GM19372 (cell line): ENCODE results near the gene DLEC1.

Source experiments
- ATAC-seq: cut with Tn5 transposase; IDR thresholded peaks from one replicate; pipeline ENCODE4 v1.9.1; 2021; ENCODE audit warnings: mild to moderate bottlenecking, low read depth, moderate library complexity; ENCODE audit not compliant: unreplicated experiment

Gene DLEC1, protein sequence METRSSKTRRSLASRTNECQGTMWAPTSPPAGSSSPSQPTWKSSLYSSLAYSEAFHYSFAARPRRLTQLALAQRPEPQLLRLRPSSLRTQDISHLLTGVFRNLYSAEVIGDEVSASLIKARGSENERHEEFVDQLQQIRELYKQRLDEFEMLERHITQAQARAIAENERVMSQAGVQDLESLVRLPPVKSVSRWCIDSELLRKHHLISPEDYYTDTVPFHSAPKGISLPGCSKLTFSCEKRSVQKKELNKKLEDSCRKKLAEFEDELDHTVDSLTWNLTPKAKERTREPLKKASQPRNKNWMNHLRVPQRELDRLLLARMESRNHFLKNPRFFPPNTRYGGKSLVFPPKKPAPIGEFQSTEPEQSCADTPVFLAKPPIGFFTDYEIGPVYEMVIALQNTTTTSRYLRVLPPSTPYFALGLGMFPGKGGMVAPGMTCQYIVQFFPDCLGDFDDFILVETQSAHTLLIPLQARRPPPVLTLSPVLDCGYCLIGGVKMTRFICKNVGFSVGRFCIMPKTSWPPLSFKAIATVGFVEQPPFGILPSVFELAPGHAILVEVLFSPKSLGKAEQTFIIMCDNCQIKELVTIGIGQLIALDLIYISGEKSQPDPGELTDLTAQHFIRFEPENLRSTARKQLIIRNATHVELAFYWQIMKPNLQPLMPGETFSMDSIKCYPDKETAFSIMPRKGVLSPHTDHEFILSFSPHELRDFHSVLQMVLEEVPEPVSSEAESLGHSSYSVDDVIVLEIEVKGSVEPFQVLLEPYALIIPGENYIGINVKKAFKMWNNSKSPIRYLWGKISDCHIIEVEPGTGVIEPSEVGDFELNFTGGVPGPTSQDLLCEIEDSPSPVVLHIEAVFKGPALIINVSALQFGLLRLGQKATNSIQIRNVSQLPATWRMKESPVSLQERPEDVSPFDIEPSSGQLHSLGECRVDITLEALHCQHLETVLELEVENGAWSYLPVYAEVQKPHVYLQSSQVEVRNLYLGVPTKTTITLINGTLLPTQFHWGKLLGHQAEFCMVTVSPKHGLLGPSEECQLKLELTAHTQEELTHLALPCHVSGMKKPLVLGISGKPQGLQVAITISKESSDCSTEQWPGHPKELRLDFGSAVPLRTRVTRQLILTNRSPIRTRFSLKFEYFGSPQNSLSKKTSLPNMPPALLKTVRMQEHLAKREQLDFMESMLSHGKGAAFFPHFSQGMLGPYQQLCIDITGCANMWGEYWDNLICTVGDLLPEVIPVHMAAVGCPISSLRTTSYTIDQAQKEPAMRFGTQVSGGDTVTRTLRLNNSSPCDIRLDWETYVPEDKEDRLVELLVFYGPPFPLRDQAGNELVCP (N-terminal part only)

GRCh38 chr3:38039101-38039898 is at the start of gene DLEC1:
DLEC1 (plus strand) TSS chr3:38039208; CDS start chr3:38039226, 18 bp downstream.
- peak; percentile 75 for ATAC-seq

- no peak for ATAC-seq
Measured at GRCh38 chr3:37989821-37990480, 49.1 kb upstream of the DLEC1 start.

GRCh38 chr3:37990527-37990926 is 48.5 kb upstream of the DLEC1 start, which contains the start of gene VILL:
VILL (plus strand) TSS chr3:37990786; CDS start chr3:37993673, 2,887 bp downstream.
- no peak for ATAC-seq

GRCh38 chr3:37991109-37991508 is 47.9 kb upstream of the DLEC1 start:
- no peak for ATAC-seq

GRCh38 chr3:37991823-37992222 is 47.2 kb upstream of the DLEC1 start:
- no peak for ATAC-seq

GRCh38 chr3:37992271-37993066 is 46.5 kb upstream of the DLEC1 start:
- ATAC-seq: no peak

GRCh38 chr3:37993067-37993455 is 45.9 kb upstream of the DLEC1 start:
- no peak for ATAC-seq

GRCh38 chr3:37993460-37993819 is 45.6 kb upstream of the DLEC1 start:
- no peak for ATAC-seq

- ATAC-seq: peak; percentile 55
Measured at GRCh38 chr3:37993820-37994638, 45.0 kb upstream of the DLEC1 start.

- no peak for ATAC-seq
Measured at GRCh38 chr3:37994639-37994972, 44.4 kb upstream of the DLEC1 start.

GRCh38 chr3:37995652-37996641 is 43.1 kb upstream of the DLEC1 start:
- ATAC-seq: no peak

DNA sequence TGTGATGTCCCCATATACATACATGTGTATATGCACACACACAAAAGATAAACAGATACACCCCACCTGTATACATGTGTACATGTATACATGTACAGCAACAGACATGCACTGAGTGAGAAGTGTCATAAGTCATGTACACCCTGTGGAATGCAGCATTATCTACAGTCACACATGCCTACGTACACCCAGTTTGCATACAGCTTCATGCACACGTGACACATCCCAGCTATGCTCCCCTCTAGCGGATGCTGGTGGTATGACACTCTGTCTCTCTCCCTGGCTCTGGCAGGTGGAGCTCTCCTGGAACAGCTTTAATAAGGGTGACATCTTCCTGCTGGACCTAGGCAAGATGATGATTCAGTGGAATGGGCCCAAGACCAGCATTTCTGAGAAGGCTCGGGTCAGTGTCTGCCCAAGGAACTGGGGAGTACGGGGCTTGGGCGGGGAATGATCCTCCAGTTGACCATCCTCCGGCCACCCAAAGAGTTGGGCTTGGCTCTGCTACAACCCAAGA is 42.2 kb upstream of the DLEC1 start:
- peak; percentile 45 for ATAC-seq

- ATAC-seq: no peak
Measured at GRCh38 chr3:37997342-37997741, 41.7 kb upstream of the DLEC1 start.

- no peak for ATAC-seq
Measured at GRCh38 chr3:37997791-37998370, 41.1 kb upstream of the DLEC1 start.

DNA sequence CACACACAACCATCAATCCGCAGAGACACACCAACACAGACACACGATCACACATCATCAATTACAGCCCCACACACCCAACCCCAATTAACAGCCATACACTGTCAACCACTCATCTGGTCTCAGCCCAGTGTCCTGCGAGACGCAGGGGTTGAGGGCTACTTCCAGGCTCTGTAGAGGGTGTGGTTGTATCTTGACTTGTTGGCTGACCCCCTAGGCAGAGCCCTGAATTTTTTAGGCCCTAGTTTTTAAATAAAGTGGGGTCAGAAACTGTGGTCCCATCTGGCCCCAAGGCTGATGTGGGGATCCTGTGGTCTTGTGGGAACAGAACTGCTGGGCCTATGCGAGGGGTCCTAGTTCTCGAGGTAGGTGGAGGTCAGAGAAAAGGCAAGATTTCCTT is 39.2 kb upstream of the DLEC1 start:
- ATAC-seq: no peak
